ENCODE results near the gene SPEF2.

SPEF2 gene

GRCh38 chr5:35687961-35688360 is 70.3 kb downstream of the SPEF2 start:
- no peak overlapping the region for H3K27ac ChIP-seq
- TF ChIP-seq CTCF (IDR thresholded peaks at IDR 0.05; ENCODE audit: low read depth, low read length, missing control alignments), result no peak
- in situ Hi-C loops (cut with HindIII; ENCODE audit: low pct_ligation_motif_present, low sequenced_read_pairs), result no loop called here
- no peak for DNase-seq
- H3K36me3 ChIP-seq (replicated peaks), result no peaks in the 10 kb centered on the region
- H3K27me3 ChIP-seq (replicated peaks), result no peaks in the 10 kb centered on the region
- H3K4me3 ChIP-seq (ENCODE audit: low read depth, low read length), result no peak overlapping the region

- Histone ChIP-seq H3K36me3 (replicated peaks) (no peaks in the 10 kb centered on the region), H3K27ac (no peak overlapping the region), H3K4me3 (ENCODE audit: low read depth, low read length) (no peak overlapping the region), H3K27me3 (replicated peaks) (no peaks in the 10 kb centered on the region)
- no peak for TF ChIP-seq CTCF (IDR thresholded peaks at IDR 0.05; ENCODE audit: low read depth, low read length, missing control alignments)
- in situ Hi-C loops (cut with HindIII; ENCODE audit: low pct_ligation_motif_present, low sequenced_read_pairs), result no loop called here
- no peak for DNase-seq
These were observed 76.8 kb downstream of the SPEF2 start for GRCh38 chr5:35694481-35694880.

GRCh38 chr5:35698047-35698808 is 80.6 kb downstream of the SPEF2 start:
- Histone ChIP-seq H3K27me3 (replicated peaks) (no peaks in the 10 kb centered on the region), H3K4me3 (ENCODE audit: low read depth, low read length) (no peak overlapping the region), H3K36me3 (replicated peaks) (no peaks in the 10 kb centered on the region), H3K27ac (no peak overlapping the region)
- in situ Hi-C loops (cut with HindIII; ENCODE audit: low pct_ligation_motif_present, low sequenced_read_pairs), result no loop called here
- no peak for TF ChIP-seq CTCF (IDR thresholded peaks at IDR 0.05; ENCODE audit: low read depth, low read length, missing control alignments)
- no peak for DNase-seq

GRCh38 chr5:35707659-35708058 is 90.0 kb downstream of the SPEF2 start:
- in situ Hi-C loops (cut with HindIII; ENCODE audit: low pct_ligation_motif_present, low sequenced_read_pairs), result no loop called here
- no peak overlapping the region for H3K27ac ChIP-seq

GRCh38 chr5:35709688-35710087 is 92.0 kb downstream of the SPEF2 start:
- DNase-seq, result no peak
- Histone ChIP-seq H3K27me3 (replicated peaks) (no peaks in the 10 kb centered on the region), H3K4me3 (ENCODE audit: low read depth, low read length) (no peak overlapping the region), H3K36me3 (replicated peaks) (no peaks in the 10 kb centered on the region), H3K27ac (no peak overlapping the region)
- in situ Hi-C loops (cut with HindIII; ENCODE audit: low pct_ligation_motif_present, low sequenced_read_pairs), result no loop called here
- no peak for TF ChIP-seq CTCF (IDR thresholded peaks at IDR 0.05; ENCODE audit: low read depth, low read length, missing control alignments)

More at GRCh38 chr5:35707659-35708058, 90.0 kb downstream of the SPEF2 start:
- no peak for TF ChIP-seq CTCF (IDR thresholded peaks at IDR 0.05; ENCODE audit: low read depth, low read length, missing control alignments)
- Histone ChIP-seq H3K4me3 (ENCODE audit: low read depth, low read length) (no peak overlapping the region), H3K27me3 (replicated peaks) (no peaks in the 10 kb centered on the region), H3K36me3 (replicated peaks) (no peaks in the 10 kb centered on the region)
- DNase-seq, result no peak

GRCh38 chr5:35717718-35718117 is 100.1 kb downstream of the SPEF2 start:
- in situ Hi-C loops (cut with HindIII; ENCODE audit: low pct_ligation_motif_present, low sequenced_read_pairs), result no loop called here
- no peak for TF ChIP-seq CTCF (IDR thresholded peaks at IDR 0.05; ENCODE audit: low read depth, low read length, missing control alignments)
- Histone ChIP-seq H3K27me3 (replicated peaks) (no peaks in the 10 kb centered on the region), H3K4me3 (ENCODE audit: low read depth, low read length) (no peak overlapping the region), H3K36me3 (replicated peaks) (no peaks in the 10 kb centered on the region), H3K27ac (no peak overlapping the region)
- DNase-seq, result no peak

Measured in brain microvascular endothelial cell (primary cell).